GM19328 (cell line): ENCODE results near the gene SCARB2.
A peak's percentile ranks its signal among the peaks of the same experiment; 100 is the strongest.
"Not testable (repeated sequence)": the region's sequence is repeated elsewhere in the genome, so short reads cannot be mapped to it uniquely, and the experiment has no call there.

Source experiments
- ATAC-seq: cut with Tn5 transposase; IDR thresholded peaks from one replicate; pipeline ENCODE4 v1.9.1; 2021; ENCODE audit warnings: mild to moderate bottlenecking, moderate library complexity; ENCODE audit not compliant: unreplicated experiment

Gene SCARB2, protein sequence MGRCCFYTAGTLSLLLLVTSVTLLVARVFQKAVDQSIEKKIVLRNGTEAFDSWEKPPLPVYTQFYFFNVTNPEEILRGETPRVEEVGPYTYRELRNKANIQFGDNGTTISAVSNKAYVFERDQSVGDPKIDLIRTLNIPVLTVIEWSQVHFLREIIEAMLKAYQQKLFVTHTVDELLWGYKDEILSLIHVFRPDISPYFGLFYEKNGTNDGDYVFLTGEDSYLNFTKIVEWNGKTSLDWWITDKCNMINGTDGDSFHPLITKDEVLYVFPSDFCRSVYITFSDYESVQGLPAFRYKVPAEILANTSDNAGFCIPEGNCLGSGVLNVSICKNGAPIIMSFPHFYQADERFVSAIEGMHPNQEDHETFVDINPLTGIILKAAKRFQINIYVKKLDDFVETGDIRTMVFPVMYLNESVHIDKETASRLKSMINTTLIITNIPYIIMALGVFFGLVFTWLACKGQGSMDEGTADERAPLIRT

DNA sequence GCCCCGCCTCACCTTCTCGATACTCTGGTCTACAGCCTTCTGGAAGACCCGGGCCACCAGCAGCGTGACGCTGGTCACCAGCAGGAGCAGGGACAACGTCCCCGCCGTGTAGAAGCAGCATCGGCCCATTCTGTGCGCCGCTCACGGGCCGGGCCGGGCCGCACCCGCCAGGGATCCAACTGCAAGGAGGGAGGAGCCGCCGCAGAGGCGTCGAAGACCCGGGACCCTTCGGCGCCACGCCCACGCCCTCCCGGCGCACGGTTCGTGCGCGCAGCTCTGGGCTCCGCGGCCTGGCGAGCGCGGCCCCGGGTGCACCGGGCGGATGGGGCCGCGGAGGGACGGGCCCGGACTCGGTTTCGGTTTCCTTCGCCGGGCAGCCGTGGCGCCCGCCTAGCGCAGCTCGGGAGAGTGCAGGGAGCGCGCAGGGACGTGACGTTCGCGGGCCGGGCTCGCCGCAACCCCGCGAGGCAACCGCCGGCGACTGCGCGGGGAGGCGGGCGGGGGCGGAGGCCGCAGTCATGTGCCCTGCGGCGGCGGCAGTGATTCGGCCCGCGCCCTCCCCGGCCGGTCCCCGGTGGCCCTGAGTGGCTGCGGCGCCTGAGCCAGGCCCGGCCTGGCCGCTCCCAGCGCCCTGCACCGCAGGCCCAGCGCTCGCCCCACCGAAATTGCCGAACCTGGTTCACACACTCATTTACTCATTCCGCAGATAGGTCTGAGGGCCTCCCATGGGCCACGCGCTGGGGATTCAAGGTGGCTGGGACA, at the start of gene SCARB2:
TSS of gene SCARB2 (minus strand) at position 410 of the 762 bp plus-strand sequence. CDS start at position 129, 281 bp downstream.
- ATAC-seq: peak; percentile 74

DNA sequence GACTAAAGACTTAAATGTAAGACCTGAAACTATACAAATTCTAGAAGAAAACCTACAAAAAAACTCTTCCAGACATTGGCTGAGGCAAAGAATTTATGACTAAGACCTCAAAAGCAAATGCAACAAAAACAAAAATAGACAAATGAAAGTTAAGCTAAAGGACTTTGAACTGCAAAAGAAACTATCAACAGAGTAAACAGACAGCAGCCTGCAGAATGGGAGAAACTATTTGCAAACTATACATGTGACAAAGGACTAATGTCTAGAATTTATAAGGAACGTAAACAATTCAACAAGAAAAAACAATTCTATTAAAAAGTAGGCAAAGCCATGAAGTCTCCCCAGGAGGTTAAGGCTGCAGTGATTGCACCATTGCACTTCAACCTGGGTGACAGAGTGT, 46.9 kb upstream of the SCARB2 start:
- no peak for ATAC-seq

DNA sequence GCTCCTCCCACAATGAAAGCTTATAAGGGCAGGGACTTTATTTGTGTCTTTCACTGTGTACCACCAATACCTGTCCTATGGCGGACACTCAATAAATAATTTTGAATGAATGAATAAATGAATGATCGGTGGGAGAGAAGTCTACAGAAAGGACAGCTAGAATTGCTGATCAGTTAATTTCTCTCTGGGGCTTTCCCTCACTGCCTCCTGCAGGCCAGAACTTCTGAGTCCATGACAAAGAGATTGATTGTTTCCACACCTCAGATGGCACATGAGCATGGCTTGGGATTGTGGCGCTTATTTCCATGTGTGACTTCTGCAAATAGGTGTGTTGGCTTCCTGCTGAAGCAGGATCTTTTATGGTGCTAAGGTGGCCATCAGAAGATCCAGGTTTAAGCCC, 44.2 kb upstream of the SCARB2 start:
- ATAC-seq: no peak

DNA sequence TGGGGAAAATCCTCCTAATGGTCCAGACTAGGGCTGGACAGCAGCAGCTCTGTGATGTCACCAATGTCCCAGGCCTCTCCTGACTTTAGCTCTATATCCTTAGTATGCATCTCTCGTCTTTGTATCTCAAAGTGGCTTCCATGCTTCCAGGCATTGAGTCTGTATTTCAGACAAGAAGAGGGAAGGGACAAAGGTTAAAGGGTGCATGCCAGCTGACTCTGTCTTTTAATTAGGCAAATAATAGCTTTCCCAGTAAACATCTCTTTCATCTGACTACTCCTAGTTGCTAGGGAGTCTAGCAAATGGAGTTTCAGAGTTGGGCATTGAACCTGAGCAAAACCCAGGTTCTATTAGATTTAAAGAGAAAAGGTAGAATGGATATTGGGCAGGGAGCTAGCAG, 43.3 kb upstream of the SCARB2 start:
- ATAC-seq: no peak

DNA sequence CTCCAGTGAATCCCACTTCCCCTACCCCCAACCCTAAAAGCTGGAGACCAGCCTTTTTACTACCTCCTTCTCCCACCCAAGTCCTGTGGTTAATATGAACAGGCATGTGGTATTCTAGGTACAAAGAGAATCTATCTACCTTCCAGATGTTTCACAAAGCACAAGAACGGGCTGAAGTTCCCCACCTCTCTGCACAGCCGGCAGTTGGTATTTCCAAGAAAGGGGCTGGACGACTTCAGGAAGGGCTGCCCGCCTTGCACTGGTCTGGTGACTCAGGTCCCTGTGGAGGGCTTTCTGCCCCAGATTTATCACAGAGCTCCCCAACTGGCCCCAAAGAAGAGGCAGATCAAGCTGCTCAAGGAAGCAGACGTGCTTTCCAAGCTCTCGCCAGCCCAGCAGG, 42.4 kb upstream of the SCARB2 start:
- ATAC-seq: no peak

DNA sequence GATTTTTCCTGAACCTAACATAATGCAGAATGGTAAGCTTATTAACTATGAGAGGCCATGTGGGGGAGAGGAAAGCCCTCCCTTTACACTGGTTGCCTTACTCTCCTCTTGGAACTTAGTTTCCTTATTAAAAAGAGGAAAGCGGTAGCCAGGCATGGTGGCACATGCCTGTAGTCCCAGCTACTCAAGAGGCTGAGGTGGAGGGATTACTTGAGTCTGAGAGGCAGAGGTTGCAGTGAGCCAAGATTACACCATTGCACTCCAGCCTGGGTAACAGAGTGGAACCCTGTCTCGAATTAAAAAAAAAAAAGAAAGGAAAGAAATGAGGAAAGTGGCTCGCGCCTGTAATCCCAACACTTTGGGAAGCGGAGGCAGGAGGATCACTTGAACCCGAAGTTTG, 39.9 kb upstream of the SCARB2 start:
- ATAC-seq: no peak

DNA sequence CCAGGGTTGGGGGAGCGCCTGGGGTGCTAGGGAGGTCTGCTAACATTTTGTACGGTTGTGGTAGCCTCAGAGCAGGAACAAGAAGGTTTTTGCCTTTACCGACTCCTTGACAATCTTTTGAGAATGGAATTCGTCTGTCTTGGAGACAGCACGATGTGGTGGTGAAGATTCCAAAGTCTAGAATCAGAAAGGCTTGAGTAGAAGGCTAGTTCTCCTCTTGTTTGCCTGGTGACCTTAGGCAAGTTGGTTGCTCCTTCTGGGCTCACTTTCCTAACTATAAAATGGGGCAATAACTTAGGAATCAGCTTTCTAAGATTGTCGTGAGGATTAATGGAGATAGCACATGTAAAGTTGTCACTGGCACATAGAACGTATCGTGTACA, 38.6 kb upstream of the SCARB2 start:
- ATAC-seq: no peak

DNA sequence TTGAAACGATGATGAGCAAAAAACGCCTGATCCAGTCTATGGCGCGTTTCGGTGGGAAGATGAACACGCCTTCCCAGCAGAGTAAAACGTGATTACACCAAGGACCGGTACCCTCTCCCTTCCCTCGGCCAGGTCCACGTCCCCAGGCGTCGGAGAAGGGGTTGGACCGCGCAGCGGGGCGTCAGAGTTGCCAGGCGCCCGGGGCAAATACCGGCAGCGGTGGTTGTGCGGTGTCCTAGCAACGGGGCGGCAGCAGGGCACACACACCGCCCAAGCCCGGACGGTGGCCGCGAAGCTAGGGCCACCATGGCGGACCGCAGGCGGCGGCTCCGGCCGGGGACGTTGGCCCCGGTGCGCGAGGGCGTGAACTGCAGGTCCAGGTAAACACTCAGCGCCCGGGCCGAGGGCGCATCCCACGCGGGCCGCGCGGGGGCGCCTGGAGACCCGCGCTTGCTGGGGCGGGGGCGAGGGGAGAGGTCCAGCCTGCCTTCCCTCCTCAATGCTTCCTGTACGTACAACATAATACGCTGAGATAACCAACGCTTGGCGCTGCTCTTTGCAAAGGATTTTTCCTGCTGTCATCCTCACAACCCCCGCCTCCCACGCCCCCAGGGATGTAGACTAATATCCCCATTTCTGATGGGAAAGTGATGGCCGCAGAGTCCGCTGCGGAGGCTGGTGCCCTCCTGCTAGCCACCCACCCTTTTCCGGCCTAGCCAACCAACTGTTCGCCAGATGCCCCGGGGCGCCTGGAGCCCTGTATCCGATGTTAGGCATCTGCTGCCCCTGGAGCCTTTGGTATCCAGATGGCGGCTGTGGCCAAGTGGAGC, 38.0 kb upstream of the SCARB2 start, which contains the start of gene FAM47E:
TSS of gene FAM47E (plus strand) at position 281 of the 830 bp plus-strand sequence. CDS start at position 307, 26 bp downstream.
- ATAC-seq: no peak

DNA sequence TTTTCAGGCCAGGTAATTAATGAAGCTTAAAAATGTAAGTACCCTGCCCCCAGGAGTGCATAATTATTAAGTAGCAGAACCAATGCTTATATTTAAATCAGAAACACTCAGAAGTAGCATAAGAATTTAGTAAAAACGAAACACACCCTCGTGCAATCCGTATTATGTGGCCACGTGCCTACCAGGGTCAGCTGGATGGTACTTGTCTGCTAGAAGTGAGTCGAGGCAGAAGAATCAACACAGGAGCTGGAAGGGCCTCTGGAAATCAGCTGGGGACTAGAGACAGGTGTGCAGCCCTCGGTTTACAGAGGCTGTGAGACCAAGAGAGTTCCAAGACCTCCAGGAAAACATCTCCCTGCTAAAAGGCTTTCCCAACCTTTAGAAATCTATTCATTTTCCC, 37.3 kb upstream of the SCARB2 start:
- ATAC-seq: no peak

DNA sequence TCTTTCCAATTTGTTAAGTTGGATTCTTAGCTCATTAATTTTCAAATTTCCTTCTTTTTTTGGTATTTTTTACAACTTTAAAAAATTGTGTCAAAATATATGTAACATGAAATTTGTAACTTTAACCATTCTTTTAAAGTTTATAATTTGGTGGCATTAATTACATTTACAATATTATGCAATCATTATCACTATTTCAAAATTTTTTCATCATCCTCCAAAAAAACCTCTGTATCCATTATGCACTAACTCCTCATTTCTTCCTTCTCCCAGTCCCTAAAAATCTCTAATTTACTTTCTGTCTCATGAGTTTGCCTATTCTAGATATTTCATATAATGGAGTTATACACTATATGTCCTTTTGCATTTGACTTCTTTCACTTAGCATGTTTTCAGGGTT, 33.2 kb upstream of the SCARB2 start:
- no peak for ATAC-seq

DNA sequence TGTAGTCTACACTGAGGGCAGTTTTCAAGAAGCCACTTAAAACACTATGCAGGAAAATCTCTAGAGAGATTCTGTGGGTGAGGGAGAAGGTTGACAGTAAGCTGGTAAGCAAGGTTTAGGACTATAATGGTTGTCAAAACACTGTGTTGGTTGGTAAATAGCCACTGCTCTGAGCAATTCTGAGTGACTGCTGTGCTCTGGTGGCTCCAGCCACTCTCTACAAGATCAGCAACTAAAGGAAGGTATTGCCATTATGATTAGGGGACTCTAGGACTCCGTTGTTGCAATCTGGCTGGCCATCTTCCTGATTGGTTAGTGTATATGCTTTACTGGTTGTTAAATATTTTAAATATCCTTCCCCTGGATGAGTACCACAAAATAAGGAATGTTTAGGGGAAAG, 32.4 kb upstream of the SCARB2 start:
- ATAC-seq: no peak

DNA sequence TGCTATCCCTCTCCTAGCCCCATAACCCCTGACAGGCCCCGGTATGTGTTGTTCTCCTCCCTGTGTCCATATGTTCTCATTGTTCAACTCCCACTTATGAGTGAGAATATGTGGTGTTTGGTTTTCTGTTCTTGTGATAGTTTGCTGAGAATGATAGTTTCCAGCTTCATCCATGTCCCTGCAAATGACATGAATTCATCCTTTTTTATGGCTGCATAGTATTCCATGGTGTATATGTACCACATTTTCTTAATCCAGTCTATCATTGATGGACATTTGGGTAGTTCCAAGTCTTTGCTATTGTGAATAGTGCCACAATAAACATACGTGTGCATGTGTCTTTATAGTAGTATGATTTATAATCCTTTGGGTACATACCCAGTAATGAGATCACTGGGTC, 30.3 kb upstream of the SCARB2 start:
- not testable (repeated sequence) for ATAC-seq

DNA sequence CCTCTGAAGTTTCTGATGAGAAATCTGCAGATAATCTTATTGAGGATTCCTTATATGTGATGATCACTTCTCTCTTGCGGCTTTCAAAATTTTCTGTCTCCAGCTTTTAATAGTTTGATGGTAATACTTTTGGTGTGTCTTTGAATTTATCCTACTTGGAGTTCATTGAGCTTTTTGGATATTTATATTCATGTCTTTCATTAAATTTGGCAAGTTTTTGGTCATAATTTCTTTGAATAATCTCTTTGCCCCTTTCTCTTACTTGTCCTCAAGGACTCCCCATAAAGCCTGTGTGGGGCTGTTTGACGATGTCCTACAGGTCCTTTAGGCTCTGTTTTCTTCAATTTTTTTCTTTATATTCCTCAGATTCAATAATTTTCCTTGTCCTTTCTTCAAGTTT, 26.6 kb upstream of the SCARB2 start:
- ATAC-seq: no peak

DNA sequence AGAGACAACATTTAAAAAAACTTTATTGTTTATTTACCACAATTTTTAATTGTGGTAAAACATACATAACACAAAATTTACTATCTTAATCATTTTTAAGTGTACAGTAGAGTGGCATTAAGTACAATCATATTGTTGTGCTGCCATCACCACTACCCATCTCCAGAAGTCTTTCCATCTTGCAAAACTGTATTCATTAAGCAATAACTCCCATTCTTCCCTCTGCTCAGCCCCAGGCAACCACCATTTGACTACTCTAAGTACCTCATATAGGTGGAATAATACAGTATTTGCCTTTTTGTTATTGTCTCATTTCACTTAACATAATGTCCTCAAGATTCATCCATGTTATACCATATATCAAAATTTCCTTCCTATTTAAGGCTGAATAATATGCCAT, 25.1 kb upstream of the SCARB2 start:
- ATAC-seq: no peak

DNA sequence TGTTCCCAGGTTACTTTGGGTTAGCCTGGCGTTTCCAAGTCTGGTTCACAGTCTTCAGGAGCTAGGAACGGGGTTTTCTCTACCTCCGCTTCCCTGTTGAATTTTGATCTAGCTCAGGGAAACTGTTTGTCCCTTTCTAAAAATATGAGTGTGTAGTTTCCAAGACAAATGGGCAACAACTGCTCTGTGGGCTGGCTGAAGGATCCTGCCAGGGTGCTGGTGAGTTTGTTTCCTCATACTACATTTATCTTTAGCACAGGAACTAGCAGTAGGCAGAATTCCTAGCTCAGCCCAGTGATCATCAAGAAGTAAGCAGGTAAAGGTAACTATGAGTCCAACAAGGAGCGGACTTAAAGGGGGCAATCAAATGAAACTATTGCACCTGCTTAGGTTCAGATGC, 24.6 kb upstream of the SCARB2 start:
- ATAC-seq: no peak

DNA sequence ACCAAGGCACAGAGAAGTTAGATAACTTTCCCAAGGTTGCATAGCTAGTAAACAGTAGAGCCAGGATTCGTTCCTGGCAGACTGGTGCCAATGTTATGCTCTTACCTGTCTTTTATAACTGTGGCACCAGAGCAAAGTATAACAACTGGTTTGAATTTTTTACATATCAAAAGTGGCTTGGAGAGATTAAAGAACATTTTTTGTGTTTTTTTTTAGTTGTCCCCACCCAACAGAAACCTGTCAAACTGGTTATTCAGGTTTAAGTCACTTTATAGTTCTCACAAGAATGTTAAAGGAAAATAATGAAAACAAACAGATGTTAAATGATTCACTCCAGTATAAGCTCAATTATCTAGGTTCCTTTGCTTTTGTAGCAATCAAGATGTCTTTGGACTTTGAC, 22.3 kb upstream of the SCARB2 start:
- no peak for ATAC-seq

DNA sequence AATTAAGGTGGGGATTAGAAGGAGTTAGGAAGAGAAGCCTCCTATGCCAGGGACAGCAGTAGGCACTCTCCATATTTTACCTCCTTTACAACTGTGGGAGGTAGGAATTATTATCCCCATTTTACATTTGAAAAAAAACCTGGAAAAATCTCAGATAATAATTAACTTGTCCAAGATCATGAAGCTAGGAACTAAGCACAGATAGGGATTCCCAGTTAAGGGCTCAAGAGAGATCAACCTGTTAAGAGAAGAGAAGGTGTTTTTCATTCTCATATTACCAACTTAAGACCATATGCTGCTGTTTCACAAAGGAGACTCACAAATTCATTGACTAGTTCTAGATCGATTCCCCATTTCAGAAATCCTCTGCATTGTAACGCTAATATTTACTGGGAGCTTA, 21.8 kb upstream of the SCARB2 start:
- no peak for ATAC-seq

DNA sequence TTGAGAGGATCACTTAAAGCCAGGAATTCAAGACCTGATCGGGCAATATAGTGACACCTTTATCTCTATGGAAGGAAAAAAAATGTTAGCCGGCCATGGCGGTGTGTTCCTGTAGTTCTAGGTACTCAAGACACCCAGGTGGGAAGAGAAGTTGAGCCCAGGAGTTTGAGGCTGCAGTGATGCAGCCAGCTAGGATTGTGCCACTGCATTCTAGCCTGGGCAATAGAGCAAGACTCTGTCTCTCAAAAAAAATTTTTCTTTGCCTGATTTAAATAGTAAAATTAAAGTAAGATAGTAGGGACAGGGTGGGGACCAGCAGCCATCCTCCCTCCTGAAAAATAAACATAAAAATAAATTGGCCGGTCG, 21.0 kb upstream of the SCARB2 start:
- ATAC-seq: no peak

DNA sequence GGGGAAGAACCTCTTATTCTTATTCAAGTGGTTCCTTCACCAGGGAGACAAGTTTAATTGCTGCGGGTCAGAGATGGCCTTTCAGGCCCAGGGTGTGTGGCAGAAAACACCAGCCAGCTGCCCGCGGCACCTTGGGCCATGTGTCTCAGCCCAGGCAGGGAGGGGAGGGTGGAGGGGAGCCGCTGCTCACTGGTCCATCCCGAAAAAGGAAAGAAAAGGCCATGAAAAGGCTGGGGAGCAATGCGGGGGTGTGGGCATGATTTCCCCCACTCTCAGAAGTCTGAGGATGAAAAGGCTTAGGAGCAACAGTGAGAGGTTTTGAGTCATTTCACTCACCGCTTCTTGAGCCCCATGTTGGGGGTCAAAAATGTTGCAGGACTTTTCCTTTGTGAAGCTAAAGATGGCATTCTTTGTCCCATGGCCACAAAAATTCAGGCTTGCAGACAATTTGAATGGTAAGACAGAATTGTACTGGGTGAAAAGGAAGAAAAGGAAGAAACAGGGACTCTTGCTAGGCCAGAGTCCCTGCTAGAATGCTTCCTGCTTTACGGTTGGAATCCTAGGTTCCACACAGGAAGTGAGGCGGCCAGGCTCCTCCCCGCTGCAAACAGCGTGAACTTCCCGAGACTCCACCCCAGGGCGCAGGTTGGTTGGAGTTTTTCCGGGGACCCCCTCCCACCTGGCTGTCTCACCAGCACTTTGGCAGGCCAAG, 20.5 kb upstream of the SCARB2 start:
- no peak for ATAC-seq

DNA sequence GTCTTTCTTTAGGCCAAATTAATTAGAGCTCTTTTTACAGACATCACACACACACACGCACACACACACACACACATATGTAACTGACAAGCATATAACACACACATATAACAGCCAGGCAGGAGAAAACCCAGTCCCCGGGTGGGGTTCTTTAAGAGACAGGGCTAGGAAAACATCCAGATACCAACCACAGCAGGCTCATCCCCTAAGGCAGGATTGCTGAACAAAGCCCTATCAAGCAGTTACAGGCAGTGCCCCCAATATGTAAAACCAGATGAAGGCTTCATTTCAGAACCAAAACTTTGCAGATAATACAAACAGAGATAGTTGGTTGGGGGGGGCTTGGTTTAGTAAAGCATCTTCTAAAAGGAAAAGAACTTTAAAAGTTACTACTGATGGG, 19.9 kb upstream of the SCARB2 start:
- ATAC-seq: no peak

DNA sequence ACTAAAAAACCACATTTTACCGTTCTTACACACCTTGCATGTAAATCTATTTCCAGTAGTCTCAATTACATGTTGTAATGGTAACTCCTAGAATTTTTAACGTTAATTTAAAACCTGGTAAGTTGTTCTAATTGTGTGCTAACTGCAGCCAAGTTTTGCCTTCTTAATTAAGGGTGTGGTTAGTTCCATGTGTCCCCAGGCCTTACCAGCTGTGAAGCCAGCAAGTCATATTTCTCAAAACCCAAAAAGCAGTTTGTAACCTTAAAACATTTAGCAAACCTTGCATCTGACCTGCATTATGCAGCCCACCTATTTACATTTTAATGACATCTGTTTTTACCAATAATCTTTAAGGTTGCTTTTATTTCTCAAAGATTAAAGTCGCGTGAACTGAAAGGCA, 19.5 kb upstream of the SCARB2 start:
- ATAC-seq: no peak
